Adrenal gland (tissue), 12 donors: ENCODE data around the gene TTC27. TPM values are rescaled to one million over a fixed set of nuclear protein-coding genes. Genes with fewer than 3 reads are reported as not detected.

ENCODE experiments used
- DNase-seq, 7 donors: peaks; one replicate each; pipeline ENCODE4 v3.0.0-alpha.2; 2019 to 2020
- H3K27ac ChIP-seq, 5 donors: fragments of 200-600 bp; sonication (generic) in 4 of 5; 1 replicate in 3 of 5; 2 replicates in 2 of 5; pipeline versions ENCODE4 v1.5.1 to v1.8.0; 2016 to 2020; ENCODE audit warnings: mild to moderate bottlenecking in 1 of 5
- H3K27me3 ChIP-seq: fragments of 200-600 bp; 2 replicates; pipeline ENCODE4 v1.8.0; 2021
- H3K36me3 ChIP-seq, 2 donors: fragments of 200-600 bp; replicated peaks in 1 of 2; 1 replicate in 1 of 2; 2 replicates in 1 of 2; pipeline versions ENCODE4 v1.5.1 to v1.8.0; 2018 to 2022
- H3K4me1 ChIP-seq, 2 donors: fragments of 200-600 bp; replicated peaks in 1 of 2; 1 replicate in 1 of 2; 2 replicates in 1 of 2; pipeline versions ENCODE4 v1.5.1 to v1.8.0; 2018 to 2021
- H3K4me3 ChIP-seq, 4 donors: fragments of 200-600 bp; sonication (generic) in 3 of 4; one replicate each; pipeline ENCODE4 v1.5.1; 2016 to 2018
- H3K9me3 ChIP-seq, 3 donors: fragments of 200-600 bp; sonication (generic) in 1 of 3; replicated peaks in 1 of 3; 1 replicate in 2 of 3; 2 replicates in 1 of 3; pipeline versions ENCODE4 v1.5.1 to v1.8.0; 2016 to 2021
- CTCF ChIP-seq, 6 experiments: fragments of 450-650 bp in 4 of 6; fragments of 200-600 bp in 2 of 6; sonication (generic) in 1 of 6; IDR thresholded peaks; 1 replicate in 5 of 6; 2 replicates in 1 of 6; pipeline versions ENCODE4 v1.5.1 to v1.8.0; 2016 to 2021; ENCODE audit warnings: antibody characterized with exemption in 6 of 6, mild to moderate bottlenecking in 2 of 6, moderate library complexity in 1 of 6
- POLR2A ChIP-seq, 2 donors: fragments of 450-650 bp; IDR thresholded peaks; one replicate each; pipeline ENCODE4 v1.6.1; 2017; ENCODE audit warnings: antibody characterized with exemption in 2 of 2, mild to moderate bottlenecking in 2 of 2, moderate library complexity in 1 of 2
- WGBS, 4 donors: extraction: QIAGEN DNeasy Blood & Tissue Kit in 2 of 4; methylation state at CpG; one replicate each; pipeline versions ENCODE4 v1.1.5 to v1.1.7; 2013 to 2017; 5-methylcytosine and 5-hydroxymethylcytosine counted together
- intact Hi-C, 2 donors: fragments of 100-400 bp; cut with DNase I; formaldehyde crosslinking; loops; one replicate each; pipeline versions ENCODE4 v1.14.1 to v1.15.0; 2022 to 2023
- polyA plus RNA-seq, 3 donors: library from polyadenylated mRNA; stranded (reverse); fragments of 200-250 nt in 2 of 3; fragments of 350-450 nt in 1 of 3; fragmentation: Illumina TruSeq in 1 of 3; extraction: RNeasy Lipid Tissue Mini Kit (QIAGEN cat#74804) in 1 of 3; gene quantifications; one replicate each; pipeline ENCODE4 v1.2.3, GENCODE V29; 2013 to 2014
- total RNA-seq, 9 donors: library from RNA; depleted of rRNA in 4 of 9; stranded (reverse); fragments of >200 nt in 4 of 9; fragments of 120-200 nt in 1 of 9; fragmentation: NEBNext Ultra II Directional in 1 of 9; extraction: Animal tissue kit (Norgen Biotek cat#: 25700) in 1 of 9; gene quantifications; one replicate each; pipeline versions ENCODE4 v1.1.0 to v1.2.4, GENCODE V29; 2013 to 2023
- donor health status: healthy with polysubstance abuse.
- donor health status: Bipolar disorder and iron deficiency.
- donor health status: DM: yes; HTN: yes; CAD: no.
- donor health status: DM: no; HTN: no; CAD: no.
- donor health status: DM: no; HTN: no; CAD: no.
- donor health status: DM: yes; HTN: yes; CAD: no.

The TTC27 gene
- total and polyA plus RNA-seq, 12 donors, result 5.7 to 31.1 (median 19.8) TPM

- 93 to 100% (median 100%) methylated on average over 1 of the region's 1 CpG for WGBS, 4 donors
- Histone ChIP-seq H3K27ac (no peak overlapping the region), H3K4me1 (no peaks in the 10 kb centered on the region), H3K9me3 (no peaks in the 10 kb centered on the region), H3K27me3 (no peaks in the 10 kb centered on the region), H3K36me3 (no peaks in the 10 kb centered on the region), H3K4me3 (no peak overlapping the region)
- DNase-seq, result no peak
- TF ChIP-seq POLR2A (IDR thresholded peaks at IDR 0.05), result no peak
- TF ChIP-seq CTCF (IDR thresholded peaks at IDR 0.05), result no peak
- intact Hi-C loops, result no loop called here
These were observed 113.7 kb downstream of the TTC27 start for GRCh38 chr2:32741575-32741974.

- intact Hi-C loops, result no loop called here
- no peak for DNase-seq
- Histone ChIP-seq H3K27ac (no peak overlapping the region), H3K9me3 (no peaks in the 10 kb centered on the region), H3K4me3 (no peak overlapping the region), H3K27me3 (no peaks in the 10 kb centered on the region), H3K36me3 (no peaks in the 10 kb centered on the region), H3K4me1 (no peaks in the 10 kb centered on the region)
- WGBS, 4 donors, result 86 to 95% (median 92%) methylated on average over 2 of the region's 2 CpGs
- TF ChIP-seq CTCF (IDR thresholded peaks at IDR 0.05), result no peak
- no peak for TF ChIP-seq POLR2A (IDR thresholded peaks at IDR 0.05)
These were observed 114.5 kb downstream of the TTC27 start for GRCh38 chr2:32742376-32742775.

GRCh38 chr2:32743480-32744236 is 115.8 kb downstream of the TTC27 start:
- Histone ChIP-seq H3K4me1 (no peaks in the 10 kb centered on the region), H3K4me3 (no peak overlapping the region), H3K36me3 (no peaks in the 10 kb centered on the region), H3K27ac (no peak overlapping the region), H3K27me3 (no peaks in the 10 kb centered on the region), H3K9me3 (peaks cover 0 to 4% (median 0%) of the 10 kb centered on the region in 3 donors)
- intact Hi-C loops, result no loop called here
- TF ChIP-seq CTCF (IDR thresholded peaks at IDR 0.05) (no peak), POLR2A (IDR thresholded peaks at IDR 0.05) (no peak)
- 93 to 97% (median 95%) methylated on average over 3 of the region's 3 CpGs for WGBS, 4 donors
- no peak for DNase-seq

- no peaks in the 10 kb centered on the region for H3K4me1 ChIP-seq
- WGBS, 4 donors, result 79 to 82% (median 81%) methylated on average over 2 of the region's 2 CpGs
- peaks cover 0 to 4% (median 0%) of the 10 kb centered on the region in 3 donors for H3K9me3 ChIP-seq
- no peak for DNase-seq
- no peaks in the 10 kb centered on the region for H3K36me3 ChIP-seq
- H3K27me3 ChIP-seq, result no peaks in the 10 kb centered on the region
- intact Hi-C loops, result no loop called here
- no peak overlapping the region for H3K4me3 ChIP-seq
- TF ChIP-seq POLR2A (IDR thresholded peaks at IDR 0.05) (no peak), CTCF (IDR thresholded peaks at IDR 0.05) (no peak)
- no peak overlapping the region for H3K27ac ChIP-seq
These were observed 117.3 kb downstream of the TTC27 start for GRCh38 chr2:32745191-32745590.
